CD14-positive monocyte (primary cell): ENCODE data around the gene C2CD5. TPM values are rescaled to one million over a fixed set of nuclear protein-coding genes. Genes with fewer than 3 reads are reported as not detected.

Experiments
- DNase-seq, 3 donors: peaks; one replicate each; pipeline ENCODE4 v3.0.0-alpha.2; 2011 to 2022
- H2AFZ ChIP-seq: 2 replicates; pipeline ENCODE4 v1.6.0; 2012; ENCODE audit warnings: mild to moderate bottlenecking, low read depth, low read length, inconsistent platforms; ENCODE audit not compliant: insufficient read depth, poor library complexity, severe bottlenecking
- H3K27ac ChIP-seq, 2 donors: 1 replicate in 1 of 2; 2 replicates in 1 of 2; pipeline ENCODE4 v1.5.1; 2012 to 2013; ENCODE audit warnings: low read length in 2 of 2, control low read depth in 1 of 2, inconsistent platforms in 1 of 2, low read depth in 1 of 2, mild to moderate bottlenecking in 1 of 2
- H3K27me3 ChIP-seq, 2 donors: one replicate each; pipeline versions ENCODE4 v1.6.0 to v1.6.1; 2011 to 2013; ENCODE audit warnings: low read length in 2 of 2; ENCODE audit not compliant: control insufficient read depth in 2 of 2, insufficient read depth in 2 of 2
- H3K36me3 ChIP-seq, 2 donors: replicated peaks in 1 of 2; 1 replicate in 1 of 2; 2 replicates in 1 of 2; pipeline versions ENCODE4 v1.5.1 to v1.6.1; 2012 to 2013; ENCODE audit warnings: low read length in 2 of 2, control low read depth in 1 of 2, inconsistent platforms in 1 of 2, mild to moderate bottlenecking in 1 of 2; ENCODE audit not compliant: insufficient read depth in 2 of 2, control insufficient read depth in 1 of 2
- H3K4me1 ChIP-seq, 2 donors: 1 replicate in 1 of 2; 2 replicates in 1 of 2; pipeline versions ENCODE4 v1.5.1 to v1.6.1; 2012 to 2013; ENCODE audit warnings: low read length in 2 of 2, control low read depth in 1 of 2, inconsistent platforms in 1 of 2, mild to moderate bottlenecking in 1 of 2, moderate library complexity in 1 of 2; ENCODE audit not compliant: insufficient read depth in 2 of 2, control insufficient read depth in 1 of 2
- H3K4me2 ChIP-seq: replicated peaks from 2 replicates; pipeline ENCODE3; 2012; ENCODE audit warnings: low read length, moderate library complexity, mild to moderate bottlenecking; ENCODE audit not compliant: poor library complexity, severe bottlenecking; ENCODE audit errors: extremely low read depth
- H3K4me3 ChIP-seq, 3 experiments: fragments of 200-600 bp in 1 of 3; sonication (generic) in 1 of 3; replicated peaks in 1 of 3; 1 replicate in 2 of 3; 2 replicates in 1 of 3; pipeline ENCODE4 v1.5.1; 2011 to 2013; ENCODE audit warnings: low read length in 3 of 3, mild to moderate bottlenecking in 3 of 3, control low read depth in 2 of 3, low read depth in 2 of 3, inconsistent platforms in 1 of 3, moderate library complexity in 1 of 3
- H3K79me2 ChIP-seq: 2 replicates; pipeline ENCODE4 v1.6.0; 2012; ENCODE audit warnings: mild to moderate bottlenecking, control low read depth, inconsistent platforms, low read length, moderate library complexity; ENCODE audit not compliant: insufficient read depth
- H3K9ac ChIP-seq: 2 replicates; pipeline ENCODE4 v1.6.0; 2017; ENCODE audit warnings: low read length, mild to moderate bottlenecking; ENCODE audit not compliant: insufficient read depth, poor library complexity, severe bottlenecking
- H3K9me3 ChIP-seq, 2 donors: replicated peaks in 1 of 2; 1 replicate in 1 of 2; 2 replicates in 1 of 2; pipeline versions ENCODE4 v1.5.1 to v1.6.1; 2012 to 2013; ENCODE audit warnings: low read length in 2 of 2, control low read depth in 1 of 2; ENCODE audit not compliant: control insufficient read depth in 1 of 2, insufficient read depth in 1 of 2
- H4K20me1 ChIP-seq: 2 replicates; pipeline ENCODE4 v1.6.0; 2012; ENCODE audit warnings: mild to moderate bottlenecking, low read length, control low read depth, moderate library complexity; ENCODE audit not compliant: insufficient read depth
- H3K27ac Mint-ChIP-seq, 7 donors: one replicate each; pipeline ENCODE4 v1.8.0; 2020; ENCODE audit warnings: mild to moderate bottlenecking in 7 of 7, mixed read lengths in 7 of 7, moderate library complexity in 6 of 7, inconsistent platforms in 2 of 7
- H3K27me3 Mint-ChIP-seq, 3 donors: one replicate each; pipeline ENCODE4 v1.8.0; 2021 to 2022; ENCODE audit warnings: low read depth in 3 of 3, mild to moderate bottlenecking in 3 of 3, mixed read lengths in 3 of 3, moderate library complexity in 3 of 3, inconsistent platforms in 1 of 3
- H3K36me3 Mint-ChIP-seq, 2 donors: one replicate each; pipeline ENCODE4 v1.8.0; 2020; ENCODE audit warnings: mixed read lengths in 2 of 2, inconsistent platforms in 1 of 2, mild to moderate bottlenecking in 1 of 2
- H3K4me1 Mint-ChIP-seq: one replicate; pipeline ENCODE4 v1.8.0; 2020; ENCODE audit warnings: mild to moderate bottlenecking, mixed read lengths
- H3K4me3 Mint-ChIP-seq, 2 donors: one replicate each; pipeline ENCODE4 v1.8.0; 2020; ENCODE audit warnings: mild to moderate bottlenecking in 2 of 2, mixed read lengths in 2 of 2, moderate library complexity in 1 of 2
- H3K9me3 Mint-ChIP-seq, 7 donors: one replicate each; pipeline ENCODE4 v1.8.0; 2020 to 2022; ENCODE audit warnings: mixed read lengths in 7 of 7, mild to moderate bottlenecking in 6 of 7, moderate library complexity in 6 of 7, inconsistent platforms in 2 of 7
- WGBS: methylation state at CpG from one replicate; pipeline ENCODE4 v1.1.5; 2013; ENCODE audit warnings: missing lambda C conversion rate; ENCODE audit not compliant: insufficient coverage; 5-methylcytosine and 5-hydroxymethylcytosine counted together
- intact Hi-C, 2 donors: fragments of 100-400 bp; cut with micrococcal nuclease; formaldehyde crosslinking; loops; one replicate each; pipeline versions ENCODE4 v1.15.0 to v1.15.1; 2023
- polyA plus RNA-seq, 3 donors: library from polyadenylated mRNA; depleted of rRNA in 1 of 3; unstranded in 2 of 3; stranded (reverse) in 1 of 3; fragments of 300-500 nt in 2 of 3; fragments of >200 nt in 1 of 3; fragmentation: Illumina TruSeq in 2 of 3; gene quantifications; 1 replicate in 2 of 3; 2 replicates in 1 of 3; pipeline ENCODE4 v1.2.3, GENCODE V29; 2012 to 2021
- TF ChIP-seq, protein P1 (sequence below): fragments of 200-600 bp; IDR thresholded peaks from one replicate; pipeline ENCODE4 v1.8.0; 2022; ENCODE audit warnings: antibody characterized with exemption, mild to moderate bottlenecking

C2CD5 gene
- polyA plus RNA-seq, 3 donors = 13.0 to 22.8 (median 13.6) TPM

DNA sequence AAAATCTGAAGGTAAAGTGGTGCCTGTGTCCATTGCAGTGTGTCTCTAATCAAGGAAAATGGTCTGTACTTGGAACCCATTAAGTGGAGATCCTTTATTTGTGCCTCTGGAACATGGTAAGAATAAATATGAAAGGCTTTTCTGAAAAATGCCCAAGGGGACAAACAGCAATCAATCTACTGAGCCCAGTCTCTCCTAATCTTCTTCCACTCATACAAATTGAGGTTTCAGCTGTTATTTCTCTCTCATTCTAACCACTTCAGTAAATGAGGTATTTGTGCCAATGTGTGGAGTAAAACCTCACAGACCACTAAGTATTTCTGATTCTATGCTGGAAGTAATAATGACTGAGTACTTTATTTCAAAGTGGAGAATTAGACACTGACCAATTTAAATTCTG is 127.5 kb downstream of the C2CD5 start:
- no peaks in the 10 kb centered on the region for H3K27me3 ChIP-seq
- H3K79me2 ChIP-seq = no peaks in the 10 kb centered on the region
- H3K4me3 Mint-ChIP-seq = no peak overlapping the region
- intact Hi-C loops = no loop called here
- no peaks in the 10 kb centered on the region for H3K27me3 Mint-ChIP-seq
- TF ChIP-seq, protein P1, sequence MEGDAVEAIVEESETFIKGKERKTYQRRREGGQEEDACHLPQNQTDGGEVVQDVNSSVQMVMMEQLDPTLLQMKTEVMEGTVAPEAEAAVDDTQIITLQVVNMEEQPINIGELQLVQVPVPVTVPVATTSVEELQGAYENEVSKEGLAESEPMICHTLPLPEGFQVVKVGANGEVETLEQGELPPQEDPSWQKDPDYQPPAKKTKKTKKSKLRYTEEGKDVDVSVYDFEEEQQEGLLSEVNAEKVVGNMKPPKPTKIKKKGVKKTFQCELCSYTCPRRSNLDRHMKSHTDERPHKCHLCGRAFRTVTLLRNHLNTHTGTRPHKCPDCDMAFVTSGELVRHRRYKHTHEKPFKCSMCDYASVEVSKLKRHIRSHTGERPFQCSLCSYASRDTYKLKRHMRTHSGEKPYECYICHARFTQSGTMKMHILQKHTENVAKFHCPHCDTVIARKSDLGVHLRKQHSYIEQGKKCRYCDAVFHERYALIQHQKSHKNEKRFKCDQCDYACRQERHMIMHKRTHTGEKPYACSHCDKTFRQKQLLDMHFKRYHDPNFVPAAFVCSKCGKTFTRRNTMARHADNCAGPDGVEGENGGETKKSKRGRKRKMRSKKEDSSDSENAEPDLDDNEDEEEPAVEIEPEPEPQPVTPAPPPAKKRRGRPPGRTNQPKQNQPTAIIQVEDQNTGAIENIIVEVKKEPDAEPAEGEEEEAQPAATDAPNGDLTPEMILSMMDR = no peak
- H3K27ac Mint-ChIP-seq = no peak overlapping the region
- no peaks in the 10 kb centered on the region for H3K36me3 ChIP-seq
- no peaks in the 10 kb centered on the region for H4K20me1 ChIP-seq
- H3K9me3 ChIP-seq = no peaks in the 10 kb centered on the region
- H3K36me3 Mint-ChIP-seq = no peaks in the 10 kb centered on the region
- no peaks in the 10 kb centered on the region for H3K4me1 ChIP-seq
- no peak overlapping the region for H3K4me3 ChIP-seq
- peaks cover 0 to 6% (median 0%) of the 10 kb centered on the region in 7 donors for H3K9me3 Mint-ChIP-seq
- no peak overlapping the region for H3K4me2 ChIP-seq
- no peak overlapping the region for H3K27ac ChIP-seq
- no peak overlapping the region for H2AFZ ChIP-seq
- H3K4me1 Mint-ChIP-seq = no peaks in the 10 kb centered on the region
- no peak for DNase-seq
- H3K9ac ChIP-seq = no peak overlapping the region

DNA sequence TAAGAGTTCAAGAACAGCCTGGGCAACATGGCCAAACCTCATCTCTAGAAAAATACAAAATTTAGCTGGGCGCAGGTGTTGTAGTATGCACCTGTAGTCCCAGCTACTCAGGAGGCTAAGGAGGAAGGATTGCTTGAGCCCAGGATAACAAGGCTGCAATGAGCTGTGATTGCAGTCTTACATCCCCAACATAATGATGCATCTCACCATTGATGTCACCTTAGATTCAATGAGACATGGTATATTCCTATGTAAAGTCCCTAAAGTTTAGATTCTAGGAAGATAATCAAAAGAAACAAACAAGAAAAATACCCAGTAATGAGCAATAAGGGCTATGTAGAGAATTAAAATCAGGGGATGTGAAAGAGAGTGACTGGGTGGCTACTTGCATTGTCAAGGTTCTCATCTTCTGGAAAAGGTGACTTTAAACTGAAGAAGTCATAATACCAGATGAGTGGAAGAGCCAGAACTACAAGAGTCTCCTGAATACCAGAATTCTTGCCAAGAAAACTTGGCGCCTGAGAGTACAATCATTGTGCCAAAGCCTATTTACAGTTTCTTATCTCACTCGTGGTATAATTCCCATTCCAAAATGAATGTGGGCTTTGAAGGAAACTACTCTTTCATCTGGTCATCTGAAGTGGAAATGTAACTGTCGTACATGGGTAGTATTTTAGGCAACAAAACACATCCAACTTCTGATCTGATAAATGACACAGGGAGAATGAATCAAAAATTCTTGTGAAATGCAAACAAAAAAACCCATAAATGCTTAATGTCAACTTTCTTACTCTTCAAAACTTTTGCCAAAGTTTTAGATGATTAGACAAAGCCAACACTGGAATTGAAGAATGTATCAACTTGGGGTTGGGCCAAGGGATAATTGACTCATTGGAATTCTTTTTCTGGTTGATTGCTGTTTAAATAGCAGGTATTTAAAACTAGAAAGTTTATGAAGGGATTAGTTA is 128.7 kb downstream of the C2CD5 start:
- Histone ChIP-seq H3K9me3 (no peaks in the 10 kb centered on the region), H3K4me3 (no peak overlapping the region), H4K20me1 (no peaks in the 10 kb centered on the region), H3K9ac (no peak overlapping the region), H3K79me2 (no peaks in the 10 kb centered on the region), H3K27ac (no peak overlapping the region), H3K36me3 (no peaks in the 10 kb centered on the region), H3K4me1 (no peaks in the 10 kb centered on the region), H3K27me3 (no peaks in the 10 kb centered on the region), H2AFZ (no peak overlapping the region), H3K4me2 (no peak overlapping the region)
- Mint-ChIP-seq H3K9me3 (peaks cover 0 to 6% (median 0%) of the 10 kb centered on the region in 7 donors), H3K4me1 (no peaks in the 10 kb centered on the region), H3K36me3 (no peaks in the 10 kb centered on the region), H3K27ac (no peak overlapping the region), H3K27me3 (no peaks in the 10 kb centered on the region), H3K4me3 (no peak overlapping the region)
- no peak for DNase-seq
- no CpG with 5 or more reads among the region's 4 CpGs for WGBS
- TF ChIP-seq, protein P1 = no peak
- intact Hi-C loops = no loop called here
